Caco-2 (cell line): Measurements from ENCODE around the gene CCK. TPM values are rescaled to one million over a fixed set of nuclear protein-coding genes. Genes with fewer than 3 reads are reported as not detected.

ENCODE experiments used
- BruUV-seq: library from RNA; stranded (reverse); fragments of 400-500 nt; replicated peaks from 2 replicates; lab custom pipeline; 2021; lab: Mats Ljungman, UMichigan
- CTCF ChIA-PET: fragments of 300-600 bp; sonication (Branson Sonifier 250); formaldehyde crosslinking; loops from one replicate; lab custom pipeline; 2022; ENCODE audit warnings: antibody characterized with exemption; lab: Charles Lee
- POLR2A ChIA-PET: fragments of 300-600 bp; sonication (Branson Sonifier 250); formaldehyde crosslinking; loops from one replicate; lab custom pipeline; 2022; ENCODE audit warnings: antibody characterized with exemption; lab: Charles Lee
- DNase-seq, 2 experiments: peaks; one replicate each; pipeline versions ENCODE4 v3.0.0 to v3.0.0-alpha.2; 2020 to 2022
- H3K27me3 ChIP-seq: replicated peaks from 2 replicates; pipeline ENCODE4 v1.6.0; 2011; ENCODE audit warnings: low read length; ENCODE audit not compliant: control insufficient read depth, insufficient read depth
- H3K36me3 ChIP-seq: 2 replicates; pipeline ENCODE4 v1.5.1; 2011; ENCODE audit warnings: low read length; ENCODE audit not compliant: control insufficient read depth, insufficient read depth
- H3K4me1 ChIP-seq: fragments of 250-450 bp; sonication (Bioruptor Pico); 2 replicates; pipeline ENCODE4 v1.5.1; 2020; ENCODE audit warnings: mild to moderate bottlenecking
- H3K4me3 ChIP-seq: 2 replicates; pipeline ENCODE4 v1.5.1; 2011; ENCODE audit warnings: low read depth, mild to moderate bottlenecking, control low read depth, low read length
- H3K9me3 ChIP-seq: fragments of 250-450 bp; sonication (Bioruptor Pico); 2 replicates; pipeline ENCODE4 v1.5.1; 2020; ENCODE audit warnings: mild to moderate bottlenecking, moderate library complexity
- H3K27ac Mint-ChIP-seq: one replicate; pipeline ENCODE4 v1.8.0; 2022; ENCODE audit warnings: mixed read lengths; ENCODE audit not compliant: unreplicated experiment
- H3K27me3 Mint-ChIP-seq: one replicate; pipeline ENCODE4 v1.8.0; 2022; ENCODE audit warnings: mixed read lengths; ENCODE audit not compliant: insufficient read depth, unreplicated experiment
- H3K36me3 Mint-ChIP-seq: one replicate; pipeline ENCODE4 v1.8.0; 2022; ENCODE audit warnings: mild to moderate bottlenecking, mixed read lengths; ENCODE audit not compliant: insufficient read depth, unreplicated experiment
- H3K4me1 Mint-ChIP-seq: one replicate; pipeline ENCODE4 v1.8.0; 2022; ENCODE audit warnings: low read depth, mixed read lengths; ENCODE audit not compliant: unreplicated experiment
- H3K4me3 Mint-ChIP-seq: one replicate; pipeline ENCODE4 v1.8.0; 2022; ENCODE audit warnings: mild to moderate bottlenecking, moderate library complexity, mixed read lengths; ENCODE audit not compliant: unreplicated experiment
- H3K9me3 Mint-ChIP-seq: one replicate; pipeline ENCODE4 v1.8.0; 2022; ENCODE audit warnings: mixed read lengths; ENCODE audit not compliant: unreplicated experiment
- CTCF ChIP-seq, 2 experiments: fragments of 200-600 bp in 1 of 2; IDR thresholded peaks; 1 replicate in 1 of 2; 2 replicates in 1 of 2; pipeline versions ENCODE4 v1.5.1 to v1.8.0; 2011 to 2022; ENCODE audit warnings: antibody characterized with exemption in 1 of 2, control low read depth in 1 of 2, inconsistent platforms in 1 of 2, low read depth in 1 of 2, low read length in 1 of 2, mild to moderate bottlenecking in 1 of 2, moderate library complexity in 1 of 2; ENCODE audit not compliant: insufficient read depth in 1 of 2, severe bottlenecking in 1 of 2, unreplicated experiment in 1 of 2
- intact Hi-C: fragments of 100-400 bp; cut with micrococcal nuclease; formaldehyde crosslinking; loops from one replicate; pipeline ENCODE4 v1.10.0; 2022; ENCODE audit not compliant: unreplicated experiment
- total RNA-seq: library from RNA; stranded (reverse); gene quantifications from 2 replicates; pipeline ENCODE4 v1.2.3, GENCODE V29; 2022

Gene CCK
- total RNA-seq, 1 experiment from 2014 or later: not detected

GRCh38 chr3:42276141-42277132 lies 10.5 kb upstream of the CCK start:
- Histone ChIP-seq H3K4me1 (no peaks in the 10 kb centered on the region), H3K9me3 (peaks cover 11% of the 10 kb centered on the region; the same call in 1 of the 2 replicates), H3K36me3 (no peaks in the 10 kb centered on the region), H3K27me3 (no peaks in the 10 kb centered on the region), H3K4me3 (no peak overlapping the region)
- Mint-ChIP-seq H3K4me3 (no peak overlapping the region), H3K9me3 (peaks cover 9% of the 10 kb centered on the region), H3K27me3 (no peaks in the 10 kb centered on the region), H3K4me1 (no peaks in the 10 kb centered on the region), H3K36me3 (no peaks in the 10 kb centered on the region), H3K27ac (no peak overlapping the region)
- intact Hi-C loops: no loop called here
- DNase-seq: no peak
- no peak for TF ChIP-seq CTCF (IDR thresholded peaks at IDR 0.05; ENCODE audit: insufficient read depth in 1 of 2, low read depth in 1 of 2, low read length in 1 of 2, severe bottlenecking in 1 of 2, unreplicated experiment in 1 of 2)
- CTCF ChIA-PET: no interaction called here
- no TSS peak for BruUV-seq
- POLR2A ChIA-PET: no interaction called here

GRCh38 chr3:42275217-42275616 lies 9.2 kb upstream of the CCK start:
- POLR2A ChIA-PET: no interaction called here

More at GRCh38 chr3:42275217-42275616, 9.2 kb upstream of the CCK start:
- Histone ChIP-seq H3K4me3 (no peak overlapping the region), H3K36me3 (no peaks in the 10 kb centered on the region), H3K4me1 (no peaks in the 10 kb centered on the region), H3K9me3 (peaks cover 11% of the 10 kb centered on the region; the same call in 1 of the 2 replicates), H3K27me3 (no peaks in the 10 kb centered on the region)
- H3K4me3 Mint-ChIP-seq: no peak overlapping the region
- no peaks in the 10 kb centered on the region for H3K36me3 Mint-ChIP-seq
- intact Hi-C loops: no loop called here
- CTCF ChIA-PET: no interaction called here
- peaks cover 3% of the 10 kb centered on the region for H3K9me3 Mint-ChIP-seq
- H3K4me1 Mint-ChIP-seq: no peaks in the 10 kb centered on the region
- no TSS peak for BruUV-seq
- no peak for DNase-seq
- no peaks in the 10 kb centered on the region for H3K27me3 Mint-ChIP-seq
- no peak overlapping the region for H3K27ac Mint-ChIP-seq
- no peak for TF ChIP-seq CTCF (IDR thresholded peaks at IDR 0.05; ENCODE audit: insufficient read depth in 1 of 2, low read depth in 1 of 2, low read length in 1 of 2, severe bottlenecking in 1 of 2, unreplicated experiment in 1 of 2)
